IPS-NIHi7 (cell line): ENCODE measurements around the gene FER1L5.

Source experiments
- DNase-seq: peaks from one replicate; pipeline ENCODE4 v3.0.0; 2012; ENCODE audit warnings: mixed read lengths; ENCODE audit errors: extremely low spot score

Gene FER1L5

GRCh38 chr2:96680561-96681141, 38.1 kb downstream of the FER1L5 start:
- DNase-seq, result no peak

- no peak for DNase-seq
Measured at GRCh38 chr2:96681540-96681939, 39.0 kb downstream of the FER1L5 start.

GRCh38 chr2:96683307-96683706, 40.7 kb downstream of the FER1L5 start:
- DNase-seq, result no peak

- DNase-seq, result no peak
Measured at GRCh38 chr2:96683972-96684820, 41.6 kb downstream of the FER1L5 start.

- DNase-seq, result no peak
Measured at GRCh38 chr2:96684883-96685576, 42.5 kb downstream of the FER1L5 start.

- peak; percentile 72 for DNase-seq
Measured at GRCh38 chr2:96685577-96686459, 43.3 kb downstream of the FER1L5 start.

- DNase-seq, result no peak
Measured at GRCh38 chr2:96687266-96687665, 44.7 kb downstream of the FER1L5 start.

- no peak for DNase-seq
Measured at GRCh38 chr2:96687711-96688640, 45.4 kb downstream of the FER1L5 start.

GRCh38 chr2:96688649-96689430, 46.3 kb downstream of the FER1L5 start:
- no peak for DNase-seq

- no peak for DNase-seq
Measured at GRCh38 chr2:96689431-96689991, 46.9 kb downstream of the FER1L5 start.

- no peak for DNase-seq
Measured at GRCh38 chr2:96690306-96691021, 47.9 kb downstream of the FER1L5 start.

GRCh38 chr2:96691022-96691612, 48.6 kb downstream of the FER1L5 start:
- no peak for DNase-seq

GRCh38 chr2:96692094-96692971, 49.8 kb downstream of the FER1L5 start:
- no peak for DNase-seq

GRCh38 chr2:96693286-96694200, 51.0 kb downstream of the FER1L5 start:
- DNase-seq, result no peak

GRCh38 chr2:96694279-96694678, 51.7 kb downstream of the FER1L5 start:
- DNase-seq, result no peak

- DNase-seq, result no peak
Measured at GRCh38 chr2:96694816-96695455, 52.4 kb downstream of the FER1L5 start.
